C4-2B (cell line): ENCODE measurements around the gene CASP7.

Experiments used
- CTCF ChIP-seq: fragments of 450-650 bp; conservative IDR thresholded peaks from 2 replicates; pipeline ENCODE4 v1.5.1; 2017; ENCODE audit warnings: mild to moderate bottlenecking
- ZFX ChIP-seq: fragments of 450-650 bp; IDR thresholded peaks from 2 replicates; pipeline ENCODE4 v1.6.1; 2017

- TF ChIP-seq CTCF (no peak), ZFX (no peak)
These were observed 63.9 kb downstream of the CASP7 start for GRCh38 chr10:113743594-113743993.
